ENCODE results near the gene CASQ2. TPM values are rescaled to one million over a fixed set of nuclear protein-coding genes. Genes with fewer than 3 reads are reported as not detected.

Gene CASQ2
- total and polyA plus RNA-seq, 8 donors = 0.81 to 41.4 (median 7.9) TPM

GRCh38 chr1:115652236-115652788 is 116.2 kb downstream of the CASQ2 start:
- no peak for DNase-seq
- Histone ChIP-seq H3K27me3 (no peaks in the 10 kb centered on the region), H3K27ac (no peak overlapping the region), H3K4me3 (no peak overlapping the region), H3K4me1 (peaks cover 40 to 78% (median 56%) of the 10 kb centered on the region in 4 donors), H3K9me3 (no peaks in the 10 kb centered on the region), H3K36me3 (peaks cover 0 to 25% (median 23%) of the 10 kb centered on the region in 4 donors)
- intact Hi-C loops (cut with DNase I; ENCODE audit: low total_unique reads) = no loop called here
- WGBS, 5 donors = 86 to 97% (median 90%) methylated on average over 2 of the region's 2 CpGs
- no peak for TF ChIP-seq POLR2AphosphoS5 (IDR thresholded peaks at IDR 0.05)
- TF ChIP-seq POLR2A (IDR thresholded peaks at IDR 0.05) = no peak
- TF ChIP-seq EP300 (IDR thresholded peaks at IDR 0.05) = no peak
- TF ChIP-seq CTCF (IDR thresholded peaks at IDR 0.05) = no peak

GRCh38 chr1:115651391-115651790 is 117.1 kb downstream of the CASQ2 start:
- intact Hi-C loops (cut with DNase I; ENCODE audit: low total_unique reads) = no loop called here

GRCh38 chr1:115650961-115651360 is 117.6 kb downstream of the CASQ2 start:
- peak overlapping the region in 1 of 5 donors; percentile 48 for H3K27ac ChIP-seq
- H3K4me3 ChIP-seq = no peak overlapping the region
- no peaks in the 10 kb centered on the region for H3K27me3 ChIP-seq
- H3K4me1 ChIP-seq = peaks cover 38 to 80% (median 59%) of the 10 kb centered on the region in 4 donors
- peak in 1 of 2 donors; percentile 56 for DNase-seq
- intact Hi-C loops (cut with DNase I; ENCODE audit: low total_unique reads) = no loop called here
- WGBS, 5 donors = 37 to 65% (median 53%) methylated on average over 3 of the region's 3 CpGs
- peaks cover 0 to 25% (median 23%) of the 10 kb centered on the region in 4 donors for H3K36me3 ChIP-seq
- H3K9me3 ChIP-seq = no peaks in the 10 kb centered on the region
- TF ChIP-seq EP300 (IDR thresholded peaks at IDR 0.05) = no peak

More at GRCh38 chr1:115651391-115651790, 117.1 kb downstream of the CASQ2 start:
- Histone ChIP-seq H3K4me1 (peaks cover 40 to 78% (median 61%) of the 10 kb centered on the region in 4 donors), H3K9me3 (no peaks in the 10 kb centered on the region), H3K27ac (no peak overlapping the region), H3K4me3 (no peak overlapping the region), H3K27me3 (no peaks in the 10 kb centered on the region), H3K36me3 (peaks cover 0 to 25% (median 23%) of the 10 kb centered on the region in 4 donors)
- WGBS, 5 donors = 87 to 95% (median 93%) methylated on average over 8 of the region's 8 CpGs
- DNase-seq = no peak
- TF ChIP-seq POLR2A (IDR thresholded peaks at IDR 0.05) (no peak), POLR2AphosphoS5 (IDR thresholded peaks at IDR 0.05) (no peak), CTCF (IDR thresholded peaks at IDR 0.05) (no peak)

Other genes starting within 250 kb of the CASQ2 start
- gene VANGL1, start 126.7 kb downstream of the CASQ2 start, total RNA-seq = 1 to 10 TPM; 3.5 to 9.4 (median 7.1) TPM
- gene VANGL1, start 126.7 kb downstream of the CASQ2 start, polyA plus RNA-seq = 1 to 10 TPM; 1.4 to 2.7 (median 2.4) TPM
- gene NHLH2, start 72.4 kb upstream of the CASQ2 start, total RNA-seq = not detected
- 1 to 10 TPM in 1 of 3 donors, under 1 TPM in 1, not detected in 1; 0.31 to 1.5 TPM for gene NHLH2, start 72.4 kb upstream of the CASQ2 start, polyA plus RNA-seq
- 1 to 10 TPM in 4 of 5 donors, under 1 TPM in 1; 0.29 to 9.8 (median 5.8) TPM for gene SLC22A15, start 207.8 kb upstream of the CASQ2 start, total RNA-seq
- gene SLC22A15, start 207.8 kb upstream of the CASQ2 start, polyA plus RNA-seq = 1 to 10 TPM; 1.9 to 3.7 (median 2.9) TPM